Cardiac fibroblast (primary cell): Measurements from ENCODE around the gene CHD2.
"Not testable (repeated sequence)": the region's sequence is repeated elsewhere in the genome, so short reads cannot be mapped to it uniquely, and the experiment has no call there.

Experiments
- DNase-seq, 2 donors: peaks; one replicate each; pipeline versions ENCODE4 v3.0.0 to v3.0.0-alpha.2; 2010; ENCODE audit warnings: low read depth in 2 of 2
- H3K4me3 ChIP-seq, 2 donors: replicated peaks in 1 of 2; 1 replicate in 1 of 2; 2 replicates in 1 of 2; pipeline ENCODE4 v1.5.1; 2011; ENCODE audit warnings: low read depth in 2 of 2, low read length in 2 of 2, mild to moderate bottlenecking in 2 of 2, moderate library complexity in 1 of 2
- TF ChIP-seq, protein P1 (sequence below): IDR thresholded peaks from one replicate; pipeline ENCODE4 v1.5.1; 2011; ENCODE audit warnings: low read depth, mild to moderate bottlenecking, low read length, inconsistent platforms

The CHD2 gene

DNA sequence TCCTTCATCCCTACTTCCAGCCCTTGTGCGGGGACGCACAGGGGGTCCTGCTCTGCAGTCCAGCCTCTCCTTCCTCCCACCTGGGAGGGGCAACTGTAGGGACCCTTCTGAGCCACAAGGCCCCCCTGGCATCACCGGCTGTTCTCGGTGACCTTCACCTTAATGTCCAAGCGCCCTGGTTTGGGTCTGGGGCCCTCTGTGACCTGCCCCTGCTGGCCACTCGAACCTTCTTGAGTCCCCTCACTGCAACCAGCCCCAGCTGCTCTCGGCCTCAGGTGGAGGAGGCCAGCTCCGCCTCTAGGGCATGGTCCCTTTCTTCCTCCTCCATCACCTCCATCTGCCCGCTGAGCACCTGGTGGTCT, 131.0 kb downstream of the CHD2 start:
- no peak overlapping the region for H3K4me3 ChIP-seq
- DNase-seq = no peak
- TF ChIP-seq, protein P1, sequence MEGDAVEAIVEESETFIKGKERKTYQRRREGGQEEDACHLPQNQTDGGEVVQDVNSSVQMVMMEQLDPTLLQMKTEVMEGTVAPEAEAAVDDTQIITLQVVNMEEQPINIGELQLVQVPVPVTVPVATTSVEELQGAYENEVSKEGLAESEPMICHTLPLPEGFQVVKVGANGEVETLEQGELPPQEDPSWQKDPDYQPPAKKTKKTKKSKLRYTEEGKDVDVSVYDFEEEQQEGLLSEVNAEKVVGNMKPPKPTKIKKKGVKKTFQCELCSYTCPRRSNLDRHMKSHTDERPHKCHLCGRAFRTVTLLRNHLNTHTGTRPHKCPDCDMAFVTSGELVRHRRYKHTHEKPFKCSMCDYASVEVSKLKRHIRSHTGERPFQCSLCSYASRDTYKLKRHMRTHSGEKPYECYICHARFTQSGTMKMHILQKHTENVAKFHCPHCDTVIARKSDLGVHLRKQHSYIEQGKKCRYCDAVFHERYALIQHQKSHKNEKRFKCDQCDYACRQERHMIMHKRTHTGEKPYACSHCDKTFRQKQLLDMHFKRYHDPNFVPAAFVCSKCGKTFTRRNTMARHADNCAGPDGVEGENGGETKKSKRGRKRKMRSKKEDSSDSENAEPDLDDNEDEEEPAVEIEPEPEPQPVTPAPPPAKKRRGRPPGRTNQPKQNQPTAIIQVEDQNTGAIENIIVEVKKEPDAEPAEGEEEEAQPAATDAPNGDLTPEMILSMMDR = no peak

DNA sequence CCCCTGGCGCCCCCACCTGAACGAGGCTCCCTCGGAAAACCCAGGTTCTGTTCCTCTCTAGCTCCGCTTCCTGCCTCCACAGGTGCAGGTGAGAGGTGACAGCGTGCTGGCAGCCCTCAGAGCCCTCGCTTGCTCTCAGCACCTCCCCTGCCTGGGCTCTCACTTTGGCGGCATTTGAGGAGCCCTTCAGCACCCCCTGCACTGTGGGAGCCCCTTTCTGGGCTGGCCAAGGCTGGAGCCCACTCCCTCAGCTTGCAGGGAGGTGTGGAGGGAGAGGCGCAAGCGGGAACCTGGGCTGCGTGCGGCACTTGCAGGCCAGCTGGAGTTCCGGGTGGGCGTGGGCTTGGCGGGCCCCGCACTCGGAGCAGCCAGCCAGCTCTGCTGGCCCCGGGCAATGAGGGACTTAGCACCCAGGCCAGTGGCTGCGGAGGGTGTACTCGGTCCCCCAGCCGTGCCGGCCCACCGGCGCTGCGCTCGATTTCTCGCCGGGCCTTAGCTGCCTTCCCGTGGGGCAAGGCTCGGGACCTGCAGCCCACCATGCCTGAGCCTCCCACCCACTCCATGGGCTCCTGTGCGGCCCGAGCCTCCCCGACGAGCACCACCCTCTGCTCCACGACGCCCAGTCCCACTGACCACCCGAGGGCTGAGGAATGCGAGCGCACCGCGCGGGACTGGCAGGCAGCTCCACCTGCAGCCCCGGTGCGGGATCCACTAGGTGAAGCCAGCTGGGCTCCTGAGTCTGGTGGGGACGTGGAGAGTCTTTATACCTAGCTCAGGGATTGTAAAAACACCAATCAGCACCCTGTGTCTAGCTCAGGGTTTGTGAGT, 131.6 kb downstream of the CHD2 start:
- DNase-seq, H3K4me3 ChIP-seq: not testable (repeated sequence)

DNA sequence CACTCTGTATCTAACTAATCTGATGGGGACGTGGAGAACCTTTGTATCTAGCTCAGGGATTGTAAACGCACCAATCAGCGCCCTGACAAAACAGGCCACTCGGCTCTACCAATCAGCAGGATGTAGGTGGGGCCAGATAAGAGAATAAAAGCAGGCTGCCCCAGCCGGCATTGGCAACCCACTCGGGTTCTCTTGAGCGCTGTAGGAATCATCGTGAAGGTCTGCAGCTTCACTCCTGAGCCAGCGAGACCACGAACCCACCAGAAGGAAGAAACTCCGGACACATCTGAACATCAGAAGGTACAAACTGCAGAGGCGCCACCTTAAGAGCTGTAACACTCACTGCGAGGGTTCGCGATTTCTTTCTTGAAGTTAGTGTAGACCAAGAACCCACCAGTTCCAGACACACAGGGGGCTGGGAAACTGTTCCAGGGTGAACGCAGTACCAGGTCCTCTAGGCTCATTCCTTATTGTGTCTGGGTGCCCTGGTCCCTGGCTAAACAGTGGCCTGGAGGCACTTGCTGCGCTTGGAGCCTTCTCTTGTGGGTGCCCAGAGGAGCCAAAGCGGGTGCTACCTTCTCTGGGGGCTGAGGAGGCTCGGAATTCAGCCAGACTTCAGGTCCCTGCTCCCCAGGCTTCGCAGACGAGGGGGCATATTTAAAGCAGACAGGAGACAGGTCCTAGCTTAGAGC, 132.5 kb downstream of the CHD2 start:
- DNase-seq, H3K4me3 ChIP-seq: not testable (repeated sequence)

DNA sequence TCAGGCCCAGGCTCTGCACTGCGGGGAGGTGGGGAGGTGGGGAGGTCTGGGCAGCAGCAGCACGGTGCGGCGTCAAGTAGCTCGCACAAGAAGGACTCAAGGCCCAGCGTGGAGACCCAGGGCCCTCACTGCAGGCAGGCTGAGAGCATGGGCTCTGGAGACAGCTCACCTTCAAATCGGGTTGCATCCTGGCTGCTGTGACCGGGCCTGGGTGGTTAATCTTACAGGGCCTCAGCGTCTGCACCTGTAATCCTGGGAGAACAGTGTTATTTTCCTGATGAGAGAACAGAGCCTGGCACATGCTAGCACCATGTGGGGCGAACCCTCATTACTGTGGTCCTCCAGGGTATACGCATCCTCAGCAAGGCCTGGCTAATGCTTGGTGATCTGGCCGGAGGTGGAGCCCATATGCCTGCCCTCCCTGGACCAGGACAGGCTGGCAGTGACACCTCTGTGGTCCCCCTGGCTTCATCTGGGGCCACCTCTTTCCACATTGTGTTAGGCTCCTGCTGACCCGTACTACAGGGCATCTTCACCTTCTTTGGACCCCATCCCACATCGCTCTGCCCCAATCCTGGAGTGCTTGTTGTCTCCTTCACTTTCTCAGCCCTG, 133.4 kb downstream of the CHD2 start:
- no peak for DNase-seq
- H3K4me3 ChIP-seq = no peak overlapping the region
- TF ChIP-seq, protein P1 = no peak

DNA sequence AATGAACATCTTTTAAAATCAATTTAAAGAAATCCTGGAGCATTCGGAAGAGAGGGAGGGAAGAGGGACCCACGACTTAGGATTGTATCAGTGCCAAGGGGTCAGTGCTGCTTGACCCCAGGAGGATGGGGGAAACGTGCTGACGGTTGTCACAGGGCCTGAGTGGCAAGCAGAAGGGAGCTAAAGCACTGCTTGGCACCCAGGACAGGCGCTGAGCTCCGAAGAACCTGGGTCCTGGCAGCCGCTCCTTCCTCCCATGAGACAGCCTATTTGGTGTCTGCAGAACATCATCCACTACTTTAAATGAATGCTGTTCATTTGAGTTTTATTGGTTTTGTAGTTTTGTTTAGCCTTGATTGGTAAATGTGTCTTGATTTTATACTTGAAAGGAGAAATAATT, 134.4 kb downstream of the CHD2 start:
- H3K4me3 ChIP-seq = no peak overlapping the region
- TF ChIP-seq, protein P1 = no peak
- DNase-seq = no peak

DNA sequence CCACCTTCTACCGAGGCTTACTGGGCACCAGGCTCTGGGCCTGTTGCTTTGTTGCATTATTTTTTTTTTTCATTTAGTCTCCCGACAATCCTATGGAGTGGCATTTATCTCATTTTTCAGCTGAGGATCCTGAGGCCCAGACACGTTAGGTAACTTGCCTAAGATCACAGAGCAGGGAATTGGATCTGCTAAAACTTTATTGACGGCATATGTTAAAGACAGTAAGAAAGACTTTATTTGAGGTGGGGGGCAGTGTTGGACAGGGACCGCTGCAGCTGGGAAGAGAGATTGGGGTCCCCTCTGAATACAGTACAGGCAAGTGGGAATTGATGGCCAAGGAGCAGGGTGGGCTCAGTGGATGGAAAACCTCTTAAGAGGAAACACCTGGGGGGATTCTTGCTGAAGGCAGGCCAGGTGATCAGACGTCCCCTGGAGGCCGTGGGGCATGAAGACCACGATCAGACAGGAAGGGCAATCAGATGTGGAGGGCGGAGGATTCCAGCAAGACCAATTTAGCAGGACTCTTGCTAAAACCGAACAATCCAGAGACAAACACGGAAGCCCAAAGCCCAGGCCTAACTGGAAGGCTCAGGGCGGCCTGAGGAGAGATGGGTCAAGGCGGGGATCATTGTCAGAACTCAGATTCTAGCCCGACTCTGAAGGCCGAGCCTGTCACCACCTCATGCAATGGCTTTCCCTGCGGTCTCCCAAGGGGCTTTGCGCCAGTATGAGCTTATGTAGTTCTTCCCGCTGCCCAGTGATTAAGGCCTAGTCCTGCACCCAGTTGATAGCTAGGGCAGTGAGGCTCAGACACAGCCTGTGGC, 135.2 kb downstream of the CHD2 start:
- no peak overlapping the region for H3K4me3 ChIP-seq
- TF ChIP-seq, protein P1 = no peak
- DNase-seq = no peak

DNA sequence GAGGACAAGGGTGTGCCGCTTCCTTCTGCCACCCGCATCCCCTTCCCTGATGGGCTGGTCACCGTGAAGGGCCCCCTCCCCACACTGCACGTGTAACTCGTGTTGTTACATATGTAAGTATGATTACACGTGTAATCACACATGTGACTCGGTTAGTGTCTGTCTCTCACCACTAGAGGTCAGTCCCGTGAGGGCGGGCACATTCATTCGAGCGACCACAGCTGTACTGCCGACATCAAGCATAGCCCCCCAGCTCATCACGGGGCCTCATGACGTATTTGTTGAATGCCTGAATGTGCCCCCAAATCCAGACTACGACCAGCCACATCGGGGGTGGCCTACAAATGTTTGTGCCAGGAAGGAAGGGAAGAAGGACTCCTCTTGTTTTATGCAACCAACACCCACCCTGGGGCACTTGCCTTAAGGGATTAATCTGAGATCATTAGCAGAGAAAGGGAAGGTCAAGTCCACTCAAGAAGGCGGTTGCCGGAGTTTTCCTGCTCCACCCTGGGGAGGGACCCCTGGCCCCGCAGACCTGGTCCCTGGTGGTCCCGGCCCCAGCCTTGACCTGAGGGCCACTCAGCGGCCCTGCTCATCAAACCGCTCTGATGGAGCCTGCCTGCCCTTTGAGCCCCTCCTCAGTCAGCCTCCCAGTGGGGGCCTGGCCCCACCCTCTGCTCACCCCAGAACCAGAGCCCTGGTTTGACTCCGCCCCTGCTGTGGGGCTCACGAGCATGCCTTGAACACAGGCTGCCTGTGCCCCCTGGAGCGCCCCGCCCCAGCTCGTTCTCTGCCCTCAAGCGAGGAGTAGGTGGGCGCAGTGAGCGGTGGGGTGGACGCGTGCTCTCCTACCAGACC, 136.1 kb downstream of the CHD2 start:
- TF ChIP-seq, protein P1 = peak; percentile 59
- H3K4me3 ChIP-seq = no peak overlapping the region
- peak; percentile 39 to 45 for DNase-seq
